GM12873 (cell line): ENCODE results near the gene ABLIM2.

Experiments used
- CTCF ChIP-seq: IDR thresholded peaks from 2 replicates; pipeline ENCODE4 v1.5.1; 2012; ENCODE audit warnings: low read depth, mild to moderate bottlenecking, moderate library complexity, low read length, control low read depth; ENCODE audit not compliant: insufficient read depth; ENCODE audit errors: missing control alignments

ABLIM2 gene

GRCh38 chr4:7939377-7940108, 219.1 kb downstream of the ABLIM2 start, which contains the start of gene AFAP1:
Gene AFAP1 (minus strand): TSS chr4:7939861. CDS start chr4:7872078, 67,783 bp downstream.
- no peak for TF ChIP-seq CTCF

GRCh38 chr4:7938609-7939376, 219.8 kb downstream of the ABLIM2 start:
- TF ChIP-seq CTCF, result no peak

GRCh38 chr4:7938266-7938608, 220.4 kb downstream of the ABLIM2 start:
- no peak for TF ChIP-seq CTCF

- TF ChIP-seq CTCF, result no peak
These were observed 221.6 kb downstream of the ABLIM2 start for GRCh38 chr4:7937006-7937405.

- TF ChIP-seq CTCF, result no peak
These were observed 224.7 kb downstream of the ABLIM2 start for GRCh38 chr4:7933651-7934510.

GRCh38 chr4:7932287-7932686, 226.3 kb downstream of the ABLIM2 start:
- no peak for TF ChIP-seq CTCF

GRCh38 chr4:7929118-7929951, 229.3 kb downstream of the ABLIM2 start:
- TF ChIP-seq CTCF, result no peak
